CD14-positive monocyte (primary cell): ENCODE data around the gene L1TD1. TPM values are rescaled to one million over a fixed set of nuclear protein-coding genes. Genes with fewer than 3 reads are reported as not detected.

Experiments used
- DNase-seq, 3 donors: peaks; one replicate each; pipeline ENCODE4 v3.0.0-alpha.2; 2011 to 2022
- H2AFZ ChIP-seq: 2 replicates; pipeline ENCODE4 v1.6.0; 2012; ENCODE audit warnings: mild to moderate bottlenecking, low read depth, low read length, inconsistent platforms; ENCODE audit not compliant: insufficient read depth, poor library complexity, severe bottlenecking
- H3K27ac ChIP-seq, 2 donors: 1 replicate in 1 of 2; 2 replicates in 1 of 2; pipeline ENCODE4 v1.5.1; 2012 to 2013; ENCODE audit warnings: low read length in 2 of 2, control low read depth in 1 of 2, inconsistent platforms in 1 of 2, low read depth in 1 of 2, mild to moderate bottlenecking in 1 of 2
- H3K27me3 ChIP-seq, 2 donors: one replicate each; pipeline versions ENCODE4 v1.6.0 to v1.6.1; 2011 to 2013; ENCODE audit warnings: low read length in 2 of 2; ENCODE audit not compliant: control insufficient read depth in 2 of 2, insufficient read depth in 2 of 2
- H3K36me3 ChIP-seq, 2 donors: replicated peaks in 1 of 2; 1 replicate in 1 of 2; 2 replicates in 1 of 2; pipeline versions ENCODE4 v1.5.1 to v1.6.1; 2012 to 2013; ENCODE audit warnings: low read length in 2 of 2, control low read depth in 1 of 2, inconsistent platforms in 1 of 2, mild to moderate bottlenecking in 1 of 2; ENCODE audit not compliant: insufficient read depth in 2 of 2, control insufficient read depth in 1 of 2
- H3K4me1 ChIP-seq, 2 donors: 1 replicate in 1 of 2; 2 replicates in 1 of 2; pipeline versions ENCODE4 v1.5.1 to v1.6.1; 2012 to 2013; ENCODE audit warnings: low read length in 2 of 2, control low read depth in 1 of 2, inconsistent platforms in 1 of 2, mild to moderate bottlenecking in 1 of 2, moderate library complexity in 1 of 2; ENCODE audit not compliant: insufficient read depth in 2 of 2, control insufficient read depth in 1 of 2
- H3K4me2 ChIP-seq: replicated peaks from 2 replicates; pipeline ENCODE3; 2012; ENCODE audit warnings: low read length, moderate library complexity, mild to moderate bottlenecking; ENCODE audit not compliant: poor library complexity, severe bottlenecking; ENCODE audit errors: extremely low read depth
- H3K4me3 ChIP-seq, 3 experiments: fragments of 200-600 bp in 1 of 3; sonication (generic) in 1 of 3; replicated peaks in 1 of 3; 1 replicate in 2 of 3; 2 replicates in 1 of 3; pipeline ENCODE4 v1.5.1; 2011 to 2013; ENCODE audit warnings: low read length in 3 of 3, mild to moderate bottlenecking in 3 of 3, control low read depth in 2 of 3, low read depth in 2 of 3, inconsistent platforms in 1 of 3, moderate library complexity in 1 of 3
- H3K79me2 ChIP-seq: 2 replicates; pipeline ENCODE4 v1.6.0; 2012; ENCODE audit warnings: mild to moderate bottlenecking, control low read depth, inconsistent platforms, low read length, moderate library complexity; ENCODE audit not compliant: insufficient read depth
- H3K9ac ChIP-seq: 2 replicates; pipeline ENCODE4 v1.6.0; 2017; ENCODE audit warnings: low read length, mild to moderate bottlenecking; ENCODE audit not compliant: insufficient read depth, poor library complexity, severe bottlenecking
- H3K9me3 ChIP-seq, 2 donors: replicated peaks in 1 of 2; 1 replicate in 1 of 2; 2 replicates in 1 of 2; pipeline versions ENCODE4 v1.5.1 to v1.6.1; 2012 to 2013; ENCODE audit warnings: low read length in 2 of 2, control low read depth in 1 of 2; ENCODE audit not compliant: control insufficient read depth in 1 of 2, insufficient read depth in 1 of 2
- H4K20me1 ChIP-seq: 2 replicates; pipeline ENCODE4 v1.6.0; 2012; ENCODE audit warnings: mild to moderate bottlenecking, low read length, control low read depth, moderate library complexity; ENCODE audit not compliant: insufficient read depth
- H3K27ac Mint-ChIP-seq, 7 donors: one replicate each; pipeline ENCODE4 v1.8.0; 2020; ENCODE audit warnings: mild to moderate bottlenecking in 7 of 7, mixed read lengths in 7 of 7, moderate library complexity in 6 of 7, inconsistent platforms in 2 of 7
- H3K27me3 Mint-ChIP-seq, 3 donors: one replicate each; pipeline ENCODE4 v1.8.0; 2021 to 2022; ENCODE audit warnings: low read depth in 3 of 3, mild to moderate bottlenecking in 3 of 3, mixed read lengths in 3 of 3, moderate library complexity in 3 of 3, inconsistent platforms in 1 of 3
- H3K36me3 Mint-ChIP-seq, 2 donors: one replicate each; pipeline ENCODE4 v1.8.0; 2020; ENCODE audit warnings: mixed read lengths in 2 of 2, inconsistent platforms in 1 of 2, mild to moderate bottlenecking in 1 of 2
- H3K4me1 Mint-ChIP-seq: one replicate; pipeline ENCODE4 v1.8.0; 2020; ENCODE audit warnings: mild to moderate bottlenecking, mixed read lengths
- H3K4me3 Mint-ChIP-seq, 2 donors: one replicate each; pipeline ENCODE4 v1.8.0; 2020; ENCODE audit warnings: mild to moderate bottlenecking in 2 of 2, mixed read lengths in 2 of 2, moderate library complexity in 1 of 2
- H3K9me3 Mint-ChIP-seq, 7 donors: one replicate each; pipeline ENCODE4 v1.8.0; 2020 to 2022; ENCODE audit warnings: mixed read lengths in 7 of 7, mild to moderate bottlenecking in 6 of 7, moderate library complexity in 6 of 7, inconsistent platforms in 2 of 7
- WGBS: methylation state at CpG from one replicate; pipeline ENCODE4 v1.1.5; 2013; ENCODE audit warnings: missing lambda C conversion rate; ENCODE audit not compliant: insufficient coverage; 5-methylcytosine and 5-hydroxymethylcytosine counted together
- intact Hi-C, 2 donors: fragments of 100-400 bp; cut with micrococcal nuclease; formaldehyde crosslinking; loops; one replicate each; pipeline versions ENCODE4 v1.15.0 to v1.15.1; 2023
- polyA plus RNA-seq, 3 donors: library from polyadenylated mRNA; depleted of rRNA in 1 of 3; unstranded in 2 of 3; stranded (reverse) in 1 of 3; fragments of 300-500 nt in 2 of 3; fragments of >200 nt in 1 of 3; fragmentation: Illumina TruSeq in 2 of 3; gene quantifications; 1 replicate in 2 of 3; 2 replicates in 1 of 3; pipeline ENCODE4 v1.2.3, GENCODE V29; 2012 to 2021
- TF ChIP-seq, protein P1 (sequence below): fragments of 200-600 bp; IDR thresholded peaks from one replicate; pipeline ENCODE4 v1.8.0; 2022; ENCODE audit warnings: antibody characterized with exemption, mild to moderate bottlenecking

Gene L1TD1
- polyA plus RNA-seq, 3 donors, result 0.09 to 0.22 (median 0.12) TPM

DNA sequence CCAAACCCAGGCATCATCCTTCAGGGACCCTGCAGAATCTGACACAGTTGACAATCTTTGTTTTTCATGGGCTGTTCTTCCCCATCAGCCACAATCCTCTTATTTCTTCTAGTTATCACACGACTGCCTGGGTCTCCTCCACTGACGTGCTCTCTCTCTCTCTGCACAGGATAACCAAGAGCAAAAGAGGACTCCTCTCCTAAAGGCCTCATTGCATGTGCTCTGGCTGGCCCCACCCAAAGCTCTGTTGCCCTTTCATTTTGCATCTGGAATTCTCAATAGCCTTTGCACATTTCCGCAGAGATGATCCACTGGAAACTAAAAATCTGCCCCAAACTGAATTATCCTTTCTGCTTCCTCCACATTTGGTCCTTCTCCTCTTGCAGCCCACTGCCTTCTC is 66.0 kb downstream of the L1TD1 start:
- Histone ChIP-seq H3K9ac (no peak overlapping the region), H3K9me3 (no peaks in the 10 kb centered on the region), H3K27me3 (no peaks in the 10 kb centered on the region), H3K79me2 (no peaks in the 10 kb centered on the region), H3K4me2 (no peak overlapping the region), H3K4me1 (no peaks in the 10 kb centered on the region), H2AFZ (no peak overlapping the region), H3K4me3 (no peak overlapping the region), H4K20me1 (no peaks in the 10 kb centered on the region), H3K36me3 (no peaks in the 10 kb centered on the region), H3K27ac (no peak overlapping the region)
- H3K4me1 Mint-ChIP-seq, result peaks cover 8% of the 10 kb centered on the region
- TF ChIP-seq, protein P1, sequence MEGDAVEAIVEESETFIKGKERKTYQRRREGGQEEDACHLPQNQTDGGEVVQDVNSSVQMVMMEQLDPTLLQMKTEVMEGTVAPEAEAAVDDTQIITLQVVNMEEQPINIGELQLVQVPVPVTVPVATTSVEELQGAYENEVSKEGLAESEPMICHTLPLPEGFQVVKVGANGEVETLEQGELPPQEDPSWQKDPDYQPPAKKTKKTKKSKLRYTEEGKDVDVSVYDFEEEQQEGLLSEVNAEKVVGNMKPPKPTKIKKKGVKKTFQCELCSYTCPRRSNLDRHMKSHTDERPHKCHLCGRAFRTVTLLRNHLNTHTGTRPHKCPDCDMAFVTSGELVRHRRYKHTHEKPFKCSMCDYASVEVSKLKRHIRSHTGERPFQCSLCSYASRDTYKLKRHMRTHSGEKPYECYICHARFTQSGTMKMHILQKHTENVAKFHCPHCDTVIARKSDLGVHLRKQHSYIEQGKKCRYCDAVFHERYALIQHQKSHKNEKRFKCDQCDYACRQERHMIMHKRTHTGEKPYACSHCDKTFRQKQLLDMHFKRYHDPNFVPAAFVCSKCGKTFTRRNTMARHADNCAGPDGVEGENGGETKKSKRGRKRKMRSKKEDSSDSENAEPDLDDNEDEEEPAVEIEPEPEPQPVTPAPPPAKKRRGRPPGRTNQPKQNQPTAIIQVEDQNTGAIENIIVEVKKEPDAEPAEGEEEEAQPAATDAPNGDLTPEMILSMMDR, result no peak
- no peak overlapping the region for H3K27ac Mint-ChIP-seq
- 93% methylated on average over 3 of the region's 3 CpGs for WGBS
- no peak overlapping the region for H3K4me3 Mint-ChIP-seq
- H3K36me3 Mint-ChIP-seq, result no peaks in the 10 kb centered on the region
- H3K27me3 Mint-ChIP-seq, result peaks cover 4 to 8% (median 4%) of the 10 kb centered on the region in 3 donors
- DNase-seq, result no peak
- intact Hi-C loops, result no loop called here
- peaks cover 0 to 1% (median 0%) of the 10 kb centered on the region in 7 donors for H3K9me3 Mint-ChIP-seq

Other genes with a start within 250 kb of the L1TD1 start
- gene KANK4, start 124.6 kb downstream of the L1TD1 start, polyA plus RNA-seq, result not detected
- gene USP1, start 242.2 kb downstream of the L1TD1 start, polyA plus RNA-seq, result 10 to 100 TPM in 2 of 3 donors, 1 to 10 TPM in 1; 5.3 to 24.0 (median 13.6) TPM